HFFc6 (cell line): ENCODE data around the gene ZBTB16. TPM values are rescaled to one million over a fixed set of nuclear protein-coding genes. Genes with fewer than 3 reads are reported as not detected.

Experiments
- DNase-seq: peaks from one replicate; pipeline ENCODE4 v3.0.0-alpha.2; 2018
- H3K27ac Mint-ChIP-seq: 2 replicates; pipeline ENCODE4 v1.8.0; 2020; ENCODE audit warnings: mild to moderate bottlenecking, mixed read lengths
- H3K27me3 Mint-ChIP-seq: 2 replicates; pipeline ENCODE4 v1.8.0; 2021; ENCODE audit warnings: mild to moderate bottlenecking, moderate library complexity, mixed read lengths; ENCODE audit not compliant: insufficient read depth
- H3K36me3 Mint-ChIP-seq: 2 replicates; pipeline ENCODE4 v1.8.0; 2021; ENCODE audit warnings: low read depth, mixed read lengths
- H3K4me1 Mint-ChIP-seq: 2 replicates; pipeline ENCODE4 v1.8.0; 2020; ENCODE audit warnings: low read depth, mixed read lengths
- H3K4me3 Mint-ChIP-seq: 2 replicates; pipeline ENCODE4 v1.8.0; 2020; ENCODE audit warnings: mild to moderate bottlenecking, moderate library complexity, mixed read lengths
- H3K9me3 Mint-ChIP-seq: 2 replicates; pipeline ENCODE4 v1.8.0; 2020; ENCODE audit warnings: mild to moderate bottlenecking, mixed read lengths
- total RNA-seq, 6 experiments: library from RNA; stranded (reverse); fragmentation: NEBNext Ultra II Directional; extraction: Animal tissue kit (Norgen Biotek cat#: 25700); gene quantifications; 2 replicates in 1 of 6; 3 replicates in 5 of 6; pipeline ENCODE4 v1.2.3, GENCODE V29; 2021
- TF ChIP-seq, protein P1 (sequence below): fragments of 200-600 bp; sonication (generic); IDR thresholded peaks from 2 replicates; pipeline ENCODE4 v1.5.0; 2021; ENCODE audit warnings: antibody characterized with exemption, mild to moderate bottlenecking

ZBTB16 gene
- total RNA-seq, 6 experiments from 2014 or later, result not detected

DNA sequence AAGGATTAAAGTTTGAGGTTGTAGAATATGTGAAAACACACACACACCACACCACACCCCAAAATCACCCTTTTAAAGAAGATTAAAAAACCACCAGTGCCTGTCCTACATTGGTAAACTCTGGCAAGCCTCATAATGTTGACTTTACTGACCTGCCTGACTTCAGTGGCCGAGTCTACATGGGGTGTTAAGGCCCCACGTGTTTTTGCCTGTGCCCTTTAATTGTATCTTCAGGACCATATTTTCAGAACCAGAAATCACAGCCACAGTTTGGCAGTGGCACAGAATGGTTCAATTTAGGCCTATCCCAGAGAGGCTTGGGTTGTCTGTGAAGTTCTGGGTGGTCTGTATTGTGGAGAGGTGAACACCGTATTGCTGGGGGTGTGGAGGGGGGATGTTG, 33.4 kb downstream of the ZBTB16 start:
- H3K36me3 Mint-ChIP-seq, result no peaks in the 10 kb centered on the region
- TF ChIP-seq, protein P1, sequence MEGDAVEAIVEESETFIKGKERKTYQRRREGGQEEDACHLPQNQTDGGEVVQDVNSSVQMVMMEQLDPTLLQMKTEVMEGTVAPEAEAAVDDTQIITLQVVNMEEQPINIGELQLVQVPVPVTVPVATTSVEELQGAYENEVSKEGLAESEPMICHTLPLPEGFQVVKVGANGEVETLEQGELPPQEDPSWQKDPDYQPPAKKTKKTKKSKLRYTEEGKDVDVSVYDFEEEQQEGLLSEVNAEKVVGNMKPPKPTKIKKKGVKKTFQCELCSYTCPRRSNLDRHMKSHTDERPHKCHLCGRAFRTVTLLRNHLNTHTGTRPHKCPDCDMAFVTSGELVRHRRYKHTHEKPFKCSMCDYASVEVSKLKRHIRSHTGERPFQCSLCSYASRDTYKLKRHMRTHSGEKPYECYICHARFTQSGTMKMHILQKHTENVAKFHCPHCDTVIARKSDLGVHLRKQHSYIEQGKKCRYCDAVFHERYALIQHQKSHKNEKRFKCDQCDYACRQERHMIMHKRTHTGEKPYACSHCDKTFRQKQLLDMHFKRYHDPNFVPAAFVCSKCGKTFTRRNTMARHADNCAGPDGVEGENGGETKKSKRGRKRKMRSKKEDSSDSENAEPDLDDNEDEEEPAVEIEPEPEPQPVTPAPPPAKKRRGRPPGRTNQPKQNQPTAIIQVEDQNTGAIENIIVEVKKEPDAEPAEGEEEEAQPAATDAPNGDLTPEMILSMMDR, result no peak
- H3K27me3 Mint-ChIP-seq, result peaks cover 13% of the 10 kb centered on the region
- no peak overlapping the region for H3K27ac Mint-ChIP-seq
- H3K9me3 Mint-ChIP-seq, result no peaks in the 10 kb centered on the region
- no peak overlapping the region for H3K4me3 Mint-ChIP-seq
- no peak for DNase-seq
- no peaks in the 10 kb centered on the region for H3K4me1 Mint-ChIP-seq

DNA sequence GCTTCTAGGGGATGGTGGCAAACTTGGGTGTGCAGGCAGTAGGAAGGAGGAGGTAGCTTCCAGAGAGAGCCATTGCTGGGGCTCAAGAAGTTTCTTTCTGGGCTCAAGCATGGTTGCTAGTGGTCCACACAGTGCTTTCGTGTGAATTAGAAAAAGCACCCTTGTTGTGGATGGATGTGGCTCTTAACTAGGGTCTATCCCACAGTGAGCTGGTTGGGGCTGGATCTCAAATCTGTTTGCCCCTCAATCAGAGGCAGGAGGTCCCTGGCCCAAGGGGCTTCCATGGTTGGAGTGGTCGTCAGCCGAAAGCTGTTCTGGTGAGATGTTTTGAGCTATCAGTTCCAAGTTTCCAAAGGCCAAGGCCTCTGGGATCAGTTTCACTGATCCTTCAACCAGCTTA, 35.0 kb downstream of the ZBTB16 start:
- DNase-seq, result no peak
- TF ChIP-seq, protein P1, result no peak
- H3K27ac Mint-ChIP-seq, result no peak overlapping the region
- H3K27me3 Mint-ChIP-seq, result peaks cover 17% of the 10 kb centered on the region
- no peak overlapping the region for H3K4me3 Mint-ChIP-seq
- H3K36me3 Mint-ChIP-seq, result no peaks in the 10 kb centered on the region
- no peaks in the 10 kb centered on the region for H3K9me3 Mint-ChIP-seq
- H3K4me1 Mint-ChIP-seq, result no peaks in the 10 kb centered on the region

DNA sequence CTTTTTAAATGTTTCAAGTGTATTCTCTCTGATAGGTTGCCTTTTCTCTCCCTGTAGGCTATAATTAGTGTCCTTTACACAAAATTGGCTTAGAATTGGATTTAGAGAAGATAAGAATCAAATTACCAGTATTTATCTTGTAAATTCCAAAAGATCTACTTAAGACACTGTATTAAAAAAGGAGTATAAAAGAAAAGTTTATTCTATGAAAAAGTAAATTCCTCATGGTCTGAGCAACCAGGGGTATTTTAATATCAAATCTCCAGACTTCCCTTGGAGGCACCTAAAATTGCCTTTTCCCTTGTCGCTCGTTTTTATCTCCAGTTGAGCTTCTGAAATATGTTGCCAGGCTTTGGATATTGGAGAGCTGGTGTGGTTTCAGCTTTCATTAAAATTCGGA, 36.4 kb downstream of the ZBTB16 start:
- Mint-ChIP-seq H3K27me3 (peaks cover 26% of the 10 kb centered on the region), H3K9me3 (no peaks in the 10 kb centered on the region), H3K4me1 (no peaks in the 10 kb centered on the region)

DNA sequence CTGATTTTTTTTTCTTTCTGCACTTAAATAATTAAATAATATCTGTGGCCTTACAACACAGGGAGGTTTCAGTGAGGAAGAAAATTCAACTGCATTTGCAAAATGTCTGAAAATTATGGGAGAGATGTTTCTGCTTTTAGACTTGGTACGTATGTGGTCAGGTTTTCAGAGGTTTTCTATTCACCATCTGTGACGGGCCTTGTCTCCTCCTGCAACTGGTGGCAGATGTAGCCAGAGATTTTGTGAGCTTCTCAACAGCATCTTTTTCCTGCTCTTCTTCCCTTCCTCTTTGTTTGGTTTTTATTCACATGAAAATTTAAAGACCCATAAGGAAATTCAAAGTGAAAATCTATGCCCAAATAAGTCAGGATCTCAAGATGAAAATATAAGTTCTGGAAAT, 38.3 kb downstream of the ZBTB16 start:
- Mint-ChIP-seq H3K4me3 (no peak overlapping the region), H3K36me3 (no peaks in the 10 kb centered on the region), H3K4me1 (no peaks in the 10 kb centered on the region), H3K9me3 (no peaks in the 10 kb centered on the region), H3K27ac (no peak overlapping the region), H3K27me3 (peaks cover 34% of the 10 kb centered on the region)
- TF ChIP-seq, protein P1, result no peak
- DNase-seq, result no peak

More for the DNA sequence above, 36.4 kb downstream of the ZBTB16 start:
- TF ChIP-seq, protein P1, result no peak
- no peak overlapping the region for H3K4me3 Mint-ChIP-seq
- no peak for DNase-seq
- no peak overlapping the region for H3K27ac Mint-ChIP-seq
- H3K36me3 Mint-ChIP-seq, result no peaks in the 10 kb centered on the region

DNA sequence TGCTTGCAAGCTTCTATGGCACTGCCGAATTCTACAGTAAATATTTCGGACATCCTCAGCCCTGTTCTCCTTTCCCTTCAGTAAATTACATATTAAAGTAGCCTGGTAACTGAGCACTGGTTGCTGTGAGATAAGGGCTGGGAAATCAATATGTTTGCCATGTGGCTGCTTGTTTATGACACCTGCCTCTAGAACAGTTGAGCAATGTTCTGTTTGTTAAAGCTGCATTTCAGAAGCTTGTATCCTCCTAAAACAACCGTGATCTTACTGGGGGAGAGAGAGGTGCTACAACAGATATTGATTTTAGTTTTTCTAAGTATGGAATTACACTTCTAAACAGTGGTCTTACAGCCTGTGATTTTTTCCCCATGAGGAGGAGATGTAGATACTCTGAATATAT, 39.4 kb downstream of the ZBTB16 start:
- Mint-ChIP-seq H3K27ac (no peak overlapping the region), H3K27me3 (peaks cover 34% of the 10 kb centered on the region), H3K36me3 (no peaks in the 10 kb centered on the region), H3K9me3 (no peaks in the 10 kb centered on the region), H3K4me1 (no peaks in the 10 kb centered on the region), H3K4me3 (no peak overlapping the region)
- DNase-seq, result no peak
- TF ChIP-seq, protein P1, result no peak
